Islet precursor cell (in vitro differentiated cells): Measurements from ENCODE around the gene OCIAD2.
A peak's percentile ranks its signal among the peaks of the same experiment; 100 is the strongest.
"Not testable (repeated sequence)": the region's sequence is repeated elsewhere in the genome, so short reads cannot be mapped to it uniquely, and the experiment has no call there.

Experiments used
- DNase-seq: peaks from one replicate; pipeline ENCODE4 v3.0.0-alpha.2; 2018

Gene OCIAD2

GRCh38 chr4:48905363-48906015 lies 1.1 kb downstream of the OCIAD2 start:
- DNase-seq, result no peak

GRCh38 chr4:48904541-48905142 lies 1.9 kb downstream of the OCIAD2 start:
- no peak for DNase-seq

- DNase-seq, result no peak
Observed at GRCh38 chr4:48904101-48904500, 2.5 kb downstream of the OCIAD2 start.

GRCh38 chr4:48902266-48902665 lies 4.3 kb downstream of the OCIAD2 start:
- no peak for DNase-seq

DNA sequence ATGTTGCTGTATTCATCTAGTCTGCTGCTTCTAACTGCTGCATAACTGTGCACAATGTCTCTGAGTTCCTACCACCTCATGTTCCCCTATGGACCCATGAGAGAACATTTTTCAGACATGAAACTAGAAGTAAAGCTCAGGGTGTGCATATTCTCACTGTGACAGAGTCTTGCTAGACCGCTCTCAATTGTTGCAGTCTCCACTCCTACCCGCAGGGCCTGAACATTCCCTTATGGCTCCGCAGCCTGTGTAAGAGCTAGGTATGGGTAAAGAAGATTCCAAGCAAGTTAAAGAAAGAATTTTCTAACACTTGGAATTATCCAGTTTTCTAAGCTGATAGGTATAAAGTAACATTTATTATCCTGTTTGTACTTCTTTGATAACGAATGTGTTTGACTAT lies 5.4 kb downstream of the OCIAD2 start:
- DNase-seq, result no peak

GRCh38 chr4:48899950-48900349 lies 6.6 kb downstream of the OCIAD2 start:
- peak; percentile 68 for DNase-seq

GRCh38 chr4:48899432-48899749 lies 7.2 kb downstream of the OCIAD2 start:
- DNase-seq, result no peak

DNA sequence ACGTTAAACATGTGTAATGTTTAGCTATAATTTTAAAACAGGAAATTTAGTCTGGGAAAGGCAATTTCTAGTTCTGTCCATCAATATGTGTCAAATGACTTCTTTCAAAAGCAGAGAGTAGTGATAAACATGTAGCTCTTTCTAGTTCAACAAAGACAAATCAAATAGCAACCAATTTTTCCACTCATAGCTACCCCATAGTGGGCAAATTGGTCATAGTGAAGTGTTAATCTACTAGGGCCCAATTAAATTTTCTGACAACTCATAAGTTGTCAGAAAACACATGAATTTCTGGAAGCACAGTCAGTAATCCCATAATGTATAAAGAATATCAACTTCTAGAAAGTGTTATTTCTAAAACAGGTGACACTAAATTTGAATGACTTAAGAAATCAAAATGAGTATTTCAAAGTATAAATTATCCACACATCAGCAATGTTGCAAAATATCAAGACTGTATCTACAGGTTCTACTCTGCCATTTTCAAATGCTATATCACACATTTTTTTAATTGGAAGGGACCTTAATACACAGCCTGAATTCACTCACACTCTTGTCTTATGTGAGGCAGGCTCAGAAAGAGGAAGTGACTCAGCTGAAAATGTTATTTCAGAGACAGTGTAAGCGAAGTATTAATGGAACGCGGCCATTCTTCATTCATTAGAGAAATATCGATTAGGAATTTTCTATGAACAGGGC lies 7.7 kb downstream of the OCIAD2 start:
- no peak for DNase-seq

DNA sequence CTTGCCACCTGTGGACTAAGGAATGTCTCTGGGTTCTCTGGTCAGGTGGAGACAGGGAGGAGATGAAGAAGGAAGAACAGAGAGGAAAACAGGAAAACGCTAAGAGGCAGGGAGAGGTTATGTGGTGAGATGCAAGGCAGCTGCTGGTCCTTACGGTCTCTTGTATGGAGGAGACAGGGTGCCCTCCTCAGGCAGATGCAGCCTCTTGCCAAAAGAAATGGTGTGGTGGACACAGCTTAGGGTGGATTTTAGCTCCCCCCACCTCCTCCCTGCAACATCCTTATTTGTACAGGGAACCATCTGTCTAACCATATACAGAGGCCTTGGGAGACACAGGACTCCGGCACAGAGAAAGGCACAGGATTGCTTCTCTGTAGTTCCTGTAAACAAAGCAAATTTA lies 9.7 kb downstream of the OCIAD2 start:
- DNase-seq, result no peak

DNA sequence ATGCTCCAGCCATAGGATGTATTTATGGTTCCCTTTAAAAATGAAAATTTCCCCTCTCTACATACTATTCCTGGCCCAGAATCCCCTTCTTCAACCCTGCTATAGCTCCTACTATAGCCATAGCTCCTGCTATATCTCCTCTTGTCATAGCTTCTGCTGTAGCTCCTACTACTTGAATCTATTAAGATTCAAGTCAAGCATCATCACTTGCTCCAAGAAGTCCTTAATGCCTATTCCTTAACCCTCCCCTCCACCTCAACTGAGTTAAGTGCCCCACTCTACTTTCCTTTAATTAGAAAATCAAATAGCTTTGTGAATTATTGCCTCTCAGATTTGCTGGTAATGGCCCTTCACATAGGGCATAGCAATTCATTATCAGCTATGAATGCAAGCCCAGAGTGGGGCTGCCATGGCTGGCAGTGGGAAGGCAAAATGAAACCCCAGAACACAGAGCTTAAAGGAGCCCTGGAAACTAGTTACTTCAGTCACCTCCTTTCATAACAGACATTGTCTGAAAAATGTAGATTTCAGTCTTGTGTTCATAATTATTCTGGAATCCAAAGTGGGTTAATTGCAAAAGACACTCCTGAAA lies 15.4 kb downstream of the OCIAD2 start:
- DNase-seq, result no peak

DNA sequence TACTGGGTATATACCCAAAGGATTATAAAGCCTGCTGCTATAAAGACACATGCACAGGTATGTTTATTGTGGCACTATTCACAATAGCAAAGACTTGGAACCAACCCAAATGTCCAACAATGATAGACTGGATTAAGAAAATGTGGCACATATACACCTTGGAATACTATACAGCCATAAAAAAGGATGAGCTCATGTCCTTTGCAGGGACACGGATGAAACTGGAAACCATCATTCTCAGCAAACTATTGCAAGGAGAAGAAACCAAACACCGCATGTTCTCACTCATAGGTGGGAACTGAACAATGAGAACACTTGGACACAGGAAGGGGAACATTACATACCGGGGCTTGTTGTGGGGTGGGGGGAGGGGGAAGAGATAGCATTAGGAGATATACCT lies 16.8 kb downstream of the OCIAD2 start:
- not testable (repeated sequence) for DNase-seq

- DNase-seq, result not testable (repeated sequence)
Observed at GRCh38 chr4:48881646-48882045, 24.9 kb downstream of the OCIAD2 start.

DNA sequence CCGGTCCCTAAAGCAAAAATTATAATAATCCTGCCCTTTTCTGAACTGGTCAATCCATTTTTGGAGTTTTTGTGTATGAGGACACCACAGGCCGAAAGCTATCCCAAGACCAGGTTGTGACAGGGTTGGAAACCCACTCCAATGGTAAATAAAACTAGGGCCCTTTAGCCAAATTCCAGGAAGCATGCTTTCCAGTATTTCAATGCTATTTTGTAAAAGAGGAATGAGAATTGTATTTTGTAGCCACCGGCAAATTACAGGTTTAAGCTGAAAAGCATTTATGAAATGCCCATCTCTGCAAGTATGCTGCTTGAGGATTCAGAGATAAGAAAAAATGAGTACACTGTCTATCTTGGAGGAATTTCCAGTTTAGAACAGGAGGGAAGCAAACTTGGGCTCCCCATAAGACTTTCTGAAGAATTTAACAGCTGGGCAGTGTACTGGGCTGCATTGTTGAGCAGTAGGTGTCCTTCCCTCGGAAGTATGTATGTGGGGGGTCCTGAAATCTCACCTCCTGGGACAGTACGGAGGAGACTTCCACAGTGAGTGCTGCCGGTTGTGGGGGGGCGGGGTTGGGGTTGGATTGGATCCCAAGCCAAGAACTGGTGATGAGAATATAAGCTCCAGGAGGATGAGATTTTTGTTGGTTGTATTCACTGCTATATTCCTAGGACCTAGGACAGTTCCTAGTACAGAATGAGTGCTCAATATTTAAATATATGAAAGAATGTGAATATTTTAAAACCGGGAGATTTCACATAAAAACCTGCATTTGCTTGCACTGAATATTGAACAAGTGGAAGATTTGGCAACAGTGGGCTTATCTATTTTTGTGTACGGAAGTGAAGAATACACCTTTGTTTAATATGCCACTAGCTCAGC lies 26.8 kb downstream of the OCIAD2 start:
- DNase-seq, result no peak

- DNase-seq, result no peak
Observed at GRCh38 chr4:48877827-48878535, 28.6 kb downstream of the OCIAD2 start.

DNA sequence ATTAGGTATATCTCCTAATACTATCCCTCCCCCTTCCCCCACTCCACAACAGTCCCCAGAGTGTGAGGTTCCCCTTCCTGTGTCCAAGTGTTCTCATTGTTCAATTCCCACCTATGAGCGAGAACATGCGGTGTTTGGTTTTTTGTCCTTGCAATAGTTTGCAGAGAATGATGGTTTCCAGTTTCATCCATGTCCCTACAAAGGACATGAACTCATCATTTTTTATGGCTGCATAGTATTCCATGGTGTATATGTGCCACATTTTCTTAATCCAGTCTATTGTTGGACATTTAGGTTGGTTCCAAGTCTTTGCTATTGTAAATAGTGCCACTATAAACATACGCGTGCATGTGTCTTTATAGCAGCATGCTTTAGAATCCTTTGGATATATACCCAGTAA lies 41.9 kb downstream of the OCIAD2 start:
- not testable (repeated sequence) for DNase-seq

- no peak for DNase-seq
Observed at GRCh38 chr4:48863728-48864127, 42.8 kb downstream of the OCIAD2 start.

DNA sequence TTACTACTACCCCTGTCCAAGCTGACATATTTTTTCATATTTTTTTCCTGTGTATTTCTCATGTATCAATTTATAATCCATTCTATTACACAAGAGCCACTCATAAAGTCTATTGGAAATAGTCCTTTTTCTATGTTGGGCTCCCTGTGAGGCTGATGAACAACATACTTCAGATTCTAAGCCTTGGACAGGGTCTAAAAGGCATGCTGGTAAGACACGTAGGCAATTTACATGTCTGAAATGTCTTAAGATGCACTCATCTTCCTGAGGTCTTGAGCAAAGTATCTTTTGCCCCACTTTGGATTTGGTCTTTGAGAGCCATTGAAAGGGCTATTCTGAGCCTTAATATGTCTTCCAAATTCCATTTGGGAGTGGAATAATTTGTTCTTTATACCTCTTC lies 43.9 kb downstream of the OCIAD2 start:
- DNase-seq, result no peak

- DNase-seq, result no peak
Observed at GRCh38 chr4:48862038-48862437, 44.5 kb downstream of the OCIAD2 start.

- no peak for DNase-seq
Observed at GRCh38 chr4:48858130-48858529, 48.4 kb downstream of the OCIAD2 start.

GRCh38 chr4:48854982-48855381 lies 51.6 kb downstream of the OCIAD2 start:
- no peak for DNase-seq

DNA sequence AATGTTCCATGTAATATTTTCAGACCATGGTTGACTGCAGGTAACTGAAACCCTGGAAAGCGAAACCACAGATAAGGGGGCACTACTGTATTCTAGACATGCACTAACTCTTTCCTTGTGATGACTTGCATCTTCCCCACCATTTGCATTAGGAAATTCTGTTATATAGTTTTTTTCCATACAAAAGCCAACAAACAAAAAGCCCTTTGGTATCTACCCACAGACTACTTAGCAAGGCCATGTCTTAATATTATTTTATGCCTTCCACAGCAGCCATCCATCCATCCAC lies 52.2 kb downstream of the OCIAD2 start:
- DNase-seq, result no peak

GRCh38 chr4:48853604-48854394 lies 52.8 kb downstream of the OCIAD2 start:
- no peak for DNase-seq
